Endometrium (tissue), 2 donors: ENCODE measurements around the gene INKA1.
A peak's percentile ranks its signal among the peaks of the same experiment; 100 is the strongest.

ENCODE experiments used
- FAIRE-seq: peaks from 2 replicates; lab custom pipeline; 2012; peaks lifted over from hg19 to GRCh38; lab: Jason Lieb, UNC
- donor health status: control.
- donor health status: control.

The INKA1 gene

GRCh38 chr3:49786357-49787181 lies 16.5 kb upstream of the INKA1 start, which contains the start of gene IP6K1:
Gene IP6K1, minus strand, starts transcription at chr3:49786542. Its CDS starts 38,502 bp downstream, at chr3:49748040.
- FAIRE-seq, result peak; percentile 98

DNA sequence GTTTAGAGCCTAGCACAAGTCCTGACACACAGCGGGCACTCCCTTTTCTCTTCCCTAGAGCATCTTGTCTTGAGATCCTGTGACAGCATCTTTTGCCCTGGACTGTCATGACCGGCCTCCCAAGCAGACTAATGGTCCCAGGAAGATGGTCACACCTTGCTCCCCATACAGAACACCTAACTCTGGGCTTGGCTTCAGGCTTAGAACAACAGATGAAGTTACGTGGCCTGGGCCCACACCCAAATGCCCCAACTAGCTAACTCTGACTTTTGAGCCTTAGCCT lies 15.9 kb upstream of the INKA1 start:
- no peak for FAIRE-seq

DNA sequence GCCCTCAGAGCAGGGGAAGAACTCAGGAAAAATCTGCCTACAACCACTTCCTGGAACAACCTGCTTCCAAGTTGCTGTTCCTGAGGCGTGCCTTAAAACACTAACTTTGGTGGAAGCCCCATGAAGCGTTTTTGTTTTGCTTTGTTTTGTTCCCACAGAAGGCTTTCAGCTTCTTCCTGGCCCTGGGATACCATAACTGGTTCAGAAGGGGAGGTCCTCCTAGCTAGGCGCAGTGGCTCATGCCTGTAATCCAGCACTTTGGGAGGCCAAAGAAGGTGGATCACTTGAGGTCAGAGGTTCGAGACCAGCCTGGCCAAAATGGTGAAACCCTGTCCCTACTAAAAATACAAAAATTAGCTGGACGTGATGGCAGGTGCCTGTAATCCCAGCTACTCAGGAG lies 15.5 kb upstream of the INKA1 start:
- FAIRE-seq, result no peak

- FAIRE-seq, result no peak
Observed at GRCh38 chr3:49788056-49788455, 15.0 kb upstream of the INKA1 start.

DNA sequence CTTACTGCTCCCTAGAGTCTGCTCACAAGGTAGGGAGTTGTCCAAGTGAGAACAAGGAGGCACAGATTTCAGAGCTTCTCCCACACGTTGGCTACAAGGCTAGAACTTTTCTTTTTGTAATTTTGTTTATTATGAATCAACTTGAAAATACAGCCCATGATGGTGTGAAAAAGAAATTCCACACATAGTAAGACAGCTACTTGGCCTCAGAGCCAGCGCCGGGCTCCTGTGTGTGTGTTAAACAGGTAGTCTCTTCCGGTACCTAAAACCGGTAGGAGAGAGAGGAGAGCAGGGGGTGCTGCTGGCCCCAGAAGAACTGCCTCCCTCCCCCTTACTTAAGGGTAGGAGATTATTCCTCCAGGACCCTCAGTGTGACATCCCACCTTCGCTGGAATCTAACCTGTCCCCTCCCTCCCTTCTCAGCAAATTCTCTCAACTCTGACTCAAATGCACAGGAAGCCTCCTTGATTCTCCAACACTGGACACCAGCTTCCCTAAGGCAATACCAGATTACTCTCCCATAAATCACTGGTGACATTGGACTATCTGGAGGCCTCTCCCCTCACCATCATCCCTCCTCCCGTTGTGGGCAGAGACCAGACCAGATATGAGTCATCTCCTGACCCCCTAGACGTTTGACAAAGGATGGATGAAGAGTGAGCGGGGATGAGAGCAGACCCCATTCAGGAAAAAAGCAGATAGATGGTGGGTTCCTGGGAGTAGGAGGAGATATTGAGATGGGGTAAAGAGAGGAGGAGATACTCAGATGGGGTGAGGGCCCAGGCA lies 12.2 kb upstream of the INKA1 start:
- FAIRE-seq, result no peak

GRCh38 chr3:49791571-49791970 lies 11.5 kb upstream of the INKA1 start:
- no peak for FAIRE-seq

DNA sequence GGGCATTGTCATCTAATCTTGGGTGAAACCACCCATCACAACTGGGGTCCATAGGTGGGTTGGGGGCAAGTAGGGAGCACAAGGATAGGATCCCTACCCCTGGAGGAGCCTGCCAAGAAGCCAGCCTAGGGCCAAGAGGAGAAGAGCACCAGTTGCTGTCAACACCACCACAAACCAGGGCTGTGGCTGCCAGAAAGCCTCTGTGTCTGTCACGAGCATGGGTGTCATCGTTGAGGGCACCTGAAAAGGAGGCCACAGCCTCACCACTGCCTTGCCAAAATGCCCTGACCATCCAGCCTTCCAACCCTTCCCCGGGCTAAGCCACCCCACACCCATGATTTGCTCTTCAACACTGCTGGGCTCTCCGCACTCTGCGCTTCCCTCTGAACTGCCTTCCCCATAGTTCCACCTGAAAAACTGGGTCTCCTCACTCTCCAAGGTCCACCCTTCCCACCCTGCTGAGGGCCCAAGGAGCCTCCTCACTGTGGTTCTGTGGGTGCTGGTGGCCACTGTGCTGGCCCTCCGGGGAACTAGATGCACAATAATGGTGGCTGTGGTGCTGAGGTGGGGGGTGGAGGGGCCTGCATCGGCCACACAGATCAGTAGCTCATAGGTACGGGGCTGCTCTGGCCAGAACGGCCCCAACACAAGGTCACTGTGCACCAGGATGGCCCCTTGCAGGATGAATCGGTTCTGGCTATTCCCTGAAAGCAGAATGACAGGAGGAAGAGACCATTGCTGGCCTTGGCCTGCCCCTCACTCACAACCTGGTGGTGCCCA lies 10.5 kb upstream of the INKA1 start:
- FAIRE-seq, result no peak

DNA sequence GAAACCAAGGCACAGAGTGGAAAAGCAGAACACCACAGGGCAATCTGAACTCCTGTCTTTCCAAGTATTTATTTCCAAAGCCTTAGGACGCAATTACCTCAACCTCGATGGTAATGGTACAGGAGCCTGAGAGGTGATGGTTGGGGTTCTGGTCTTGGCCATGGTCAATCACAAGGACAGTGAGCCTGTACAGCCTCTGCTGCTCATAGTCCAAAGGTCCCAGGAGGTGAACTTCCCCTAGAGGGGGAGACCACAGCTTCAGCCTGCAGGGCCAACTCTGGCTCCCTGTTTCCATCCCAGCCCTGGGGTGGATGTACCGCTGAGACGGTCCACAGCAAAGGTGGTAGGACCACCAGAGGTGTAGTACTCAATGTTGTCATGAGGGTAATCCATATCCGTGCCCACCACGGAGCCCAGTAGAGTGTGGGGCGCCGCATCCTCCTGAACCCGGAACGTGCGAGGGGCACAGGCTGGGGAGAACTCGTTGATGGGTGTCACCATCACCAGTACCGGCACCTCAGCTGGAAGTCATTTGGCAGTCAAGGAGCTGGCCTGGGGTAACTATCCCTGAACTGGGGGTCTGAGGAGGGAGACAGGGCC lies 9.5 kb upstream of the INKA1 start:
- FAIRE-seq, result no peak

GRCh38 chr3:49794431-49794830 lies 8.6 kb upstream of the INKA1 start:
- no peak for FAIRE-seq

DNA sequence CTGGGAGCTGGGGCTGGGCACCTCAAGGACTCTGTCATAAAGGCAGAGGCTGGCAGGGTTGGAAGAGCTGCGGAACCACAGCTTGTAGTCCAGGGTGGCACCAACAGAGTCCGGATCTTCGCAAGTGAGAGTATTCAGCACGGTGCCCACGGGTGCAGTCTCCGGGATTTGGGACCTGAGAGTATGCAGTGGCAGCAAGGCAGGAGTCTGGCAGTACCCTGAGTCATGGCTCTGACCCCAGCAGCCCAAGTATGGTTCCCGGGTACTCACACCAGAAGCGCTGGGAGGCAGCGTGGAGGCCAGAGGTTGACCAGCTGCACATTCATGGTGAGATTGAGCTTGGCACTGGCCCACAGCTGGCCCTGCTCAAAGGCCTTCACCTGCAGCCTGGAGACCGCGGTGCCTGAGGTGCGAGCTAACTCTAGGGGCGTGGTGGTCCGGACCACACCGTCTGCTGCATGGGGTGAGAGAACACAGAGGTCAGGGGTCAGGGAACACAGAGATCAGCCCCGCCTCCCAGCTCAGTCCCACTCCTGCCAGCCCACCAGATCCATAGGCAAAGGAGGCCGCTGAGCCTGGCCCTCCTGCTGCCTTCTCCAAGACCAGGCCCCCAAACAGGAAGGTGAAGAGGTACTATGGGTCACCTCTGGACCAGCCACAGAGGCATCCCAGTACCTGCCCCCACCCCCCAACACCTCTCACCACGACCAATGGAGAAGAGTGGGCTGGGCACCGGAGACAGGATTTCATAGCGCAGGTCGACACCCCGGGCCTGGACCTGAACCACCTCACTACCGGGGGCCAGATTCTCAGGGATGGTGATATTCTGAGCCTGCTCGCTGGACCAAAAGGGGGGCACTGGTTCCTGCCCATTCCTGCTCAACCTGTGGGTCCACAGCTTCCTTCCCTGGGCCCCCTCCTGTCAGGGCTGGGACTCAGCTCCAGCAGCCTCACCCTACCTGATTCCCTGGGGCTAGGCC lies 7.8 kb upstream of the INKA1 start:
- no peak for FAIRE-seq

GRCh38 chr3:49799105-49799504 lies 4.0 kb upstream of the INKA1 start:
- FAIRE-seq, result no peak

DNA sequence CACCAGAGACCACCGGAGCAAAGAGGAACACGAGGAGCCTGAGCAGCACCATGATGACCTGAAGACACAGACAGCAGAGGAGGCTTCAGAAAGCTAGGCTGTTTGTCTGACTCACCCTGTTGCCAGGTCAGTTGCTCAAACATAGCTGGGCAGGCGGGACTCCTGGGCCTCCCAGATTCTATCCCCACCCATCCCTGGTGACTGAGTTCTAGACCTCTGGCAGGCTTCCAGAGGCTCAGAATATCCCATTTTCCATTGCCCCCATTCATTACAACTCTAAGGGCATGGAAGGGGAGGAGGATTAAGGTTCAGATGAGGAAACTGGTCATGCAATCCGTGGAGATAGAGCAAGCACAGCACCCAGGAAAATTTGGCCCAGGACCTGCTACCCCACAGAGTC lies 3.3 kb upstream of the INKA1 start, which contains the start of gene CDHR4:
TSS of gene CDHR4 (minus strand) at position 113 of the 400 bp plus-strand sequence. CDS start at position 52, 61 bp downstream.
- FAIRE-seq, result no peak

DNA sequence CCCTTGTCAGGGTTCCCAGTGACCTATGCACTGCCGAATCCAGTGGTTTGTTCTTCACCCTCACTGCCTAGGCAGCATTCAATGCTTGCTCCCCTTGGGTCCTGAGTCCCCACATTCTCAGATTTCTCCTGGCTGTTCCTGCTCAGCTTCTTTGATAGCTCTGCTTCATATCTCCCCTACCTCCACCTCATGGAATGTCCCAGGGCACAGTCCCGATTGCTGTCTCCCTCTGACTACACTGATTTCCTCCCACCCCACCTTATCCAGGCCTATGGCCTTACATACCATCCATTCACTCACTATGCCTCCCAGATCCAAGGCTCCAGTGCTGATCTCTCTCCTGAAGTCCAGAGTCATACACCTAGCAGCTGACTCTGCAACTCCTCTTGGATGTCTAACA lies 1.9 kb upstream of the INKA1 start:
- FAIRE-seq, result no peak

DNA sequence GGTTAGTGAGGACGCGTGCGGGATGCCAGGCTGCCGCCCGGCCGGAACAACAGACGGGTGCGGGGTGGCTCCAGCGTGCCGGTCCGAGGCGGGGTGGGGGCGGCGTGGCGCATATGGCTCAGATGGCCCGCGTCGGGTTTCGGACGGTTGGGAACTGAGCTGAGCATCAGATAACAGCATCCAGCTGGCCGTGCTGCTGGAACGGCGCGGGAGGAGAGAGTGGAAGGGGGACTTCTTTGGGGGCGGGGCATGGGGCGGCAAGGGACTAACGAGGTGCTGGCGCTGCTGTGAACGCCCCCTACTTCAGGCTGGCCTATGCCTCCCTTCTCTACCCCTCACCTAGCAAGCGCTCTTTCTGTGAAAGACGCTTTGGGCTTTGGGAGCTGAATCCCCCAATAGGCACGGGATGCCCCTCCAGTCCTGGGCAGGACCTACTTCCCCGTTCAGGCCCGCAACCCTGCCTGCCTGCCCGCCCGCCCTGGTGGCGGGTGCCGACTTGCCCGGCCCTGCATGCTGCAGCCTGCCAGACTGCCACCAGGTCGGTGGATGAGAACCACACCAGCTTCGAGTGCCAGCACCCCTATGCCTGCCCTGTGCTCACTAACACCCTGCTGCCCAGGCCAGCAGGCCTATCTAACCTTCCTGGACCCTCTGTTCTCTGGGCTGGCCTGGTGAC lies 542 bp downstream of the INKA1 start:
- FAIRE-seq, result no peak

DNA sequence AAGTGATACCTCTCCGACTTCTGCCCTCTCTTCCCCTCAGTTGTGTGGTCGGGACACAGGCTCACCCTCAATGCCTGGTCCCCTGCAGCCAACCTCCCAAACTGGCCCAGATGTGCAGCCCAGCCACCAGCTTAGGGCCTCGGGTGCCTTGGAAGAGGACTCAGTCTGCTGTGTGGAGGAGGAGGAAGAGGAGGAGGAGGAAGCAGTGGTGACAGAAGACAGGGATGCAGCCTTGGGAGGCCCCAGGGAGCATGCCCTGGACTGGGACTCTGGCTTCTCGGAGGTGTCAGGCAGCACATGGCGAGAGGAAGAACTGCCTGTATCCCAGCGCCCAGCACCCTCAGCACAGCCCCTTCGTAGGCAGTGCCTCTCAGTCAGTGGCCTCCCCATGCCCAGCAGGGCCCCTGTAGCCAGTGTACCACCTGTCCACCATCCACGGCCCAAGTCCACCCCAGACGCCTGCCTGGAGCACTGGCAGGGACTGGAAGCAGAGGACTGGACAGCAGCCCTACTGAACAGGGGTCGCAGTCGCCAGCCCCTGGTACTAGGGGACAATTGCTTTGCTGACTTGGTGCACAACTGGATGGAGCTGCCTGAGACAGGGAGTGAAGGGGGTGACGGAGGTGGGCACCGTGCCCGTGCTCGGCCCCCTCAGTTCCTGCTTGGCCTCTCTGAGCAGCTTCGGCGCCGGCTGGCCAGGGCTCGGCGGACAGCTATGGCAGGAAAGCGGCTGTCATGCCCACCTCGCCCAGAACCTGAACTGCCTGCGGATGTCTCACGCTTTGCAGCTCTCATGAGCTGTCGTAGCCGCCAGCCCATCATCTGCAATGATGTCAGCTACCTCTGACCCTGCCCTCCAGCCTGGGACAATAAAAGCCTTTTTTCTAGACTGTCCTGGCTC lies 1.3 kb downstream of the INKA1 start:
- FAIRE-seq, result no peak

DNA sequence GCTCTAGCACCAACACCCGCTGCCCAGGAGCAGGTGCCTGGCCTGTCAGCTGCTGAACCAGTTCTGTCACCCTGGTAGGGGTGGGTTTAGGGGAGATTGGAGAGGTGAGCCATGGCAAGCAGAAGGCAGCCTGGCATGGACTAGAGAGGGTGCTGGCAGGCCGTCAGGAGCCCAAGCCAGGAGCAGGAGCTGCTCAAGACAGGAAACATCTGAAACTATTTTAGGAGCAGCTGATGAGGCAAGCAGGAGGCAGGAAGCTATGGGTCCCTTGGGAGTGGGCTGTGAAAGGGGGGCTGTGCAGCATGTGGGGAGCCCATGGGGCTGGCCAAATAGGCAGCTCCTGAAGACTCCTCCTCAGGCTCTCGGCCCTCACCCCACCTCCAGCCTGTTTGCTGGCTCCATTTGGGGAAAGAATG lies 2.3 kb downstream of the INKA1 start:
- no peak for FAIRE-seq

- no peak for FAIRE-seq
Observed at GRCh38 chr3:49805897-49806701, 3.0 kb downstream of the INKA1 start.

GRCh38 chr3:49806850-49807249 lies 3.8 kb downstream of the INKA1 start:
- no peak for FAIRE-seq
